Liver (tissue), 9 donors: Measurements from ENCODE around the gene TAS2R1. TPM values are rescaled to one million over a fixed set of nuclear protein-coding genes. Genes with fewer than 3 reads are reported as not detected.
"Not testable (repeated sequence)": the region's sequence is repeated elsewhere in the genome, so short reads cannot be mapped to it uniquely, and the experiment has no call there.

Experiments
- DNase-seq: peaks from one replicate; pipeline ENCODE4 v3.0.0-alpha.2; 2017; ENCODE audit warnings: low spot score
- H3K27ac ChIP-seq, 2 donors: one replicate each; pipeline ENCODE4 v1.7.0; 2013; ENCODE audit warnings: inconsistent platforms in 2 of 2, low read length in 2 of 2, control low read depth in 1 of 2, low read depth in 1 of 2, mild to moderate bottlenecking in 1 of 2
- H3K27me3 ChIP-seq, 4 donors: one replicate each; pipeline versions ENCODE4 v1.6.1 to v1.7.0; 2013; ENCODE audit warnings: low read length in 3 of 4, inconsistent platforms in 1 of 4, mild to moderate bottlenecking in 1 of 4, moderate library complexity in 1 of 4; ENCODE audit not compliant: control insufficient read depth in 4 of 4, insufficient read depth in 4 of 4
- H3K36me3 ChIP-seq, 4 donors: one replicate each; pipeline versions ENCODE4 v1.6.1 to v1.7.0; 2013; ENCODE audit warnings: low read length in 3 of 4, mild to moderate bottlenecking in 3 of 4, low read depth in 1 of 4, moderate library complexity in 1 of 4; ENCODE audit not compliant: control insufficient read depth in 4 of 4, insufficient read depth in 3 of 4
- H3K4me1 ChIP-seq, 4 donors: one replicate each; pipeline versions ENCODE4 v1.6.1 to v1.7.0; 2013; ENCODE audit warnings: low read length in 3 of 4, mild to moderate bottlenecking in 3 of 4, moderate library complexity in 1 of 4; ENCODE audit not compliant: control insufficient read depth in 4 of 4, insufficient read depth in 4 of 4
- H3K4me3 ChIP-seq, 3 donors: one replicate each; pipeline versions ENCODE4 v1.6.1 to v1.7.0; 2013; ENCODE audit warnings: low read length in 3 of 3, control low read depth in 1 of 3, low read depth in 1 of 3, mild to moderate bottlenecking in 1 of 3
- H3K9ac ChIP-seq, 2 donors: one replicate each; pipeline ENCODE4 v1.7.0; 2013; ENCODE audit warnings: low read length in 2 of 2, mild to moderate bottlenecking in 2 of 2, moderate library complexity in 2 of 2, control low read depth in 1 of 2, low read depth in 1 of 2
- H3K9me3 ChIP-seq, 4 donors: one replicate each; pipeline versions ENCODE4 v1.6.1 to v1.7.0; 2013; ENCODE audit warnings: low read length in 3 of 4; ENCODE audit not compliant: control insufficient read depth in 4 of 4
- CTCF ChIP-seq: fragments of 150-350 bp; IDR thresholded peaks from 2 replicates; pipeline ENCODE4 v1.5.1; 2017; ENCODE audit warnings: improper control_type of control experiment, low read depth, low read length; ENCODE audit not compliant: missing input control
- EGR1 ChIP-seq, 2 donors: IDR thresholded peaks; 2 replicates each; pipeline ENCODE4 v1.6.1; 2016 to 2018; ENCODE audit warnings: antibody characterized with exemption in 2 of 2, low read depth in 2 of 2
- FOXA2 ChIP-seq: IDR thresholded peaks from 2 replicates; pipeline ENCODE4 v1.6.1; 2016; ENCODE audit warnings: antibody characterized with exemption
- GABPA ChIP-seq, 2 donors: IDR thresholded peaks in 1 of 2; conservative IDR thresholded peaks in 1 of 2; 2 replicates each; pipeline ENCODE4 v1.6.1; 2016; ENCODE audit warnings: antibody characterized with exemption in 2 of 2, mild to moderate bottlenecking in 1 of 2, moderate library complexity in 1 of 2
- HNF4A ChIP-seq, 2 donors: conservative IDR thresholded peaks; 2 replicates each; pipeline ENCODE4 v1.6.1; 2016; ENCODE audit warnings: antibody characterized with exemption in 2 of 2, mild to moderate bottlenecking in 2 of 2
- HNF4G ChIP-seq: IDR thresholded peaks from 2 replicates; pipeline ENCODE4 v1.6.1; 2016; ENCODE audit warnings: antibody characterized with exemption
- JUND ChIP-seq, 2 donors: IDR thresholded peaks; 2 replicates each; pipeline ENCODE4 v1.6.1; 2016; ENCODE audit warnings: antibody characterized with exemption in 2 of 2
- MAX ChIP-seq: IDR thresholded peaks from 2 replicates; pipeline ENCODE4 v1.6.1; 2016; ENCODE audit warnings: antibody characterized with exemption
- RAD21 ChIP-seq, 2 donors: IDR thresholded peaks; 2 replicates each; pipeline ENCODE4 v1.6.1; 2016; ENCODE audit warnings: antibody characterized with exemption in 2 of 2, mild to moderate bottlenecking in 2 of 2
- REST ChIP-seq: IDR thresholded peaks from 2 replicates; pipeline ENCODE4 v1.6.1; 2016; ENCODE audit warnings: antibody characterized with exemption, mild to moderate bottlenecking
- RXRA ChIP-seq, 2 donors: IDR thresholded peaks; 2 replicates each; pipeline ENCODE4 v1.6.1; 2017 to 2018; ENCODE audit warnings: antibody characterized with exemption in 2 of 2, mild to moderate bottlenecking in 1 of 2
- SP1 ChIP-seq: IDR thresholded peaks from 2 replicates; pipeline ENCODE4 v1.6.1; 2018; ENCODE audit warnings: antibody characterized with exemption, mild to moderate bottlenecking
- YY1 ChIP-seq: IDR thresholded peaks from 2 replicates; pipeline ENCODE4 v1.6.1; 2016; ENCODE audit warnings: antibody characterized with exemption, mild to moderate bottlenecking
- WGBS: extraction: QIAGEN DNeasy Blood & Tissue Kit; methylation state at CpG from one replicate; pipeline ENCODE4 v1.1.7; 2013; 5-methylcytosine and 5-hydroxymethylcytosine counted together
- polyA plus RNA-seq, 2 donors: library from polyadenylated mRNA; stranded (reverse) in 1 of 2; unstranded in 1 of 2; fragments of 200-250 nt in 1 of 2; fragments of >200 nt in 1 of 2; fragmentation: Nextera tagmentation in 1 of 2; extraction: Ambion mirVana in 1 of 2; gene quantifications; one replicate each; pipeline versions ENCODE4 v1.2.1 to v1.2.3, GENCODE V29; 2013 to 2015
- total RNA-seq, 2 donors: library from RNA; depleted of rRNA; stranded (reverse); fragments of >200 nt; gene quantifications; one replicate each; pipeline ENCODE4 v1.2.3, GENCODE V29; 2014
- donor health status: healthy.
- donor health status: healthy.
- donor health status: healthy.
- donor health status: healthy.
- donor health status: healthy.

TAS2R1 gene
- total and polyA plus RNA-seq, 4 donors = not detected

GRCh38 chr5:9601055-9601739 is 29.0 kb downstream of the TAS2R1 start:
- H3K9ac ChIP-seq = no peak overlapping the region
- DNase-seq = no peak
- H3K36me3 ChIP-seq = no peaks in the 10 kb centered on the region
- 77% methylated on average over 7 of the region's 7 CpGs for WGBS
- H3K9me3 ChIP-seq = no peaks in the 10 kb centered on the region
- no peak overlapping the region for H3K4me3 ChIP-seq
- no peak for TF ChIP-seq JUND (IDR thresholded peaks at IDR 0.05)
- TF ChIP-seq HNF4A (conservative IDR thresholded peaks at IDR 0.05) = no peak
- no peaks in the 10 kb centered on the region for H3K4me1 ChIP-seq
- no peaks in the 10 kb centered on the region for H3K27me3 ChIP-seq
- no peak overlapping the region for H3K27ac ChIP-seq

- H3K4me1 ChIP-seq = no peaks in the 10 kb centered on the region
- no peak overlapping the region for H3K27ac ChIP-seq
- H3K9ac ChIP-seq = no peak overlapping the region
- TF ChIP-seq JUND (IDR thresholded peaks at IDR 0.05) (no peak), FOXA2 (no peak), HNF4G (no peak)
- no peak for DNase-seq
- no peaks in the 10 kb centered on the region for H3K36me3 ChIP-seq
- H3K4me3 ChIP-seq = no peak overlapping the region
- H3K9me3 ChIP-seq = no peaks in the 10 kb centered on the region
- 55% methylated on average over 3 of the region's 3 CpGs for WGBS
- H3K27me3 ChIP-seq = no peaks in the 10 kb centered on the region
Measured at GRCh38 chr5:9599391-9599790, 30.8 kb downstream of the TAS2R1 start.

GRCh38 chr5:9598329-9598728 is 31.8 kb downstream of the TAS2R1 start:
- H3K9ac ChIP-seq, H3K27me3 ChIP-seq, H3K36me3 ChIP-seq, DNase-seq, H3K4me3 ChIP-seq, H3K9me3 ChIP-seq, H3K4me1 ChIP-seq, H3K27ac ChIP-seq: not testable (repeated sequence)
- WGBS = 69% methylated on average over 6 of the region's 6 CpGs

GRCh38 chr5:9597322-9597721 is 32.8 kb downstream of the TAS2R1 start:
- 67% methylated on average over 7 of the region's 7 CpGs for WGBS
- H3K4me1 ChIP-seq = not testable (repeated sequence)

GRCh38 chr5:9596824-9597223 is 33.3 kb downstream of the TAS2R1 start:
- Histone ChIP-seq H3K27me3 (no peaks in the 10 kb centered on the region), H3K27ac (no peak overlapping the region), H3K9ac (no peak overlapping the region), H3K9me3 (no peaks in the 10 kb centered on the region), H3K4me3 (no peak overlapping the region), H3K4me1 (no peaks in the 10 kb centered on the region), H3K36me3 (no peaks in the 10 kb centered on the region)
- 18% methylated on average over 4 of the region's 4 CpGs for WGBS
- DNase-seq = no peak
- no peak for TF ChIP-seq MAX
- no peak for TF ChIP-seq FOXA2
- no peak for TF ChIP-seq REST
- no peak for TF ChIP-seq GABPA (IDR thresholded peaks at IDR 0.05 in 1 of 2, conservative IDR thresholded peaks at IDR 0.05 in 1 of 2)
- no peak for TF ChIP-seq SP1
- TF ChIP-seq RAD21 (IDR thresholded peaks at IDR 0.05) = no peak
- no peak for TF ChIP-seq RXRA (IDR thresholded peaks at IDR 0.05)
- TF ChIP-seq YY1 = no peak
- TF ChIP-seq JUND (IDR thresholded peaks at IDR 0.05) = no peak
- no peak for TF ChIP-seq HNF4A (conservative IDR thresholded peaks at IDR 0.05)
- TF ChIP-seq CTCF = no peak
- TF ChIP-seq EGR1 (IDR thresholded peaks at IDR 0.05; ENCODE audit: low read depth in 2 of 2) = no peak
- no peak for TF ChIP-seq HNF4G

More at GRCh38 chr5:9597322-9597721, 32.8 kb downstream of the TAS2R1 start:
- not testable (repeated sequence) for H3K27ac ChIP-seq, H3K9me3 ChIP-seq, H3K9ac ChIP-seq, H3K27me3 ChIP-seq, DNase-seq, H3K36me3 ChIP-seq, H3K4me3 ChIP-seq
